Tibial nerve (tissue), 4 donors: ENCODE data around the gene SCTR. TPM values are rescaled to one million over a fixed set of nuclear protein-coding genes. Genes with fewer than 3 reads are reported as not detected.

Source experiments
- DNase-seq, 2 donors: peaks; one replicate each; pipeline ENCODE4 v3.0.0-alpha.2; 2019; ENCODE audit warnings: low spot score in 2 of 2
- H3K27ac ChIP-seq, 4 donors: fragments of 200-600 bp; sonication (generic) in 3 of 4; one replicate each; pipeline ENCODE4 v1.5.1; 2017 to 2019; ENCODE audit warnings: mild to moderate bottlenecking in 1 of 4
- H3K27me3 ChIP-seq, 2 donors: fragments of 200-600 bp; sonication (generic) in 1 of 2; one replicate each; pipeline versions ENCODE4 v1.5.1 to v1.6.0; 2017 to 2019
- H3K36me3 ChIP-seq, 3 donors: fragments of 200-600 bp; sonication (generic); one replicate each; pipeline ENCODE4 v1.5.1; 2018 to 2019
- H3K4me1 ChIP-seq, 4 donors: fragments of 200-600 bp; sonication (generic) in 3 of 4; one replicate each; pipeline ENCODE4 v1.5.1; 2017 to 2019
- H3K4me3 ChIP-seq, 4 donors: fragments of 200-600 bp; sonication (generic) in 3 of 4; one replicate each; pipeline ENCODE4 v1.5.1; 2017 to 2019; ENCODE audit warnings: mild to moderate bottlenecking in 1 of 4, moderate library complexity in 1 of 4
- H3K9me3 ChIP-seq, 4 donors: fragments of 200-600 bp; sonication (generic) in 3 of 4; one replicate each; pipeline ENCODE4 v1.5.1; 2017 to 2019
- EP300 ChIP-seq, 2 donors: sonication (generic); formaldehyde crosslinking; IDR thresholded peaks; one replicate each; pipeline ENCODE4 v1.6.1; 2017; ENCODE audit warnings: antibody characterized with exemption in 2 of 2, mild to moderate bottlenecking in 1 of 2
- POLR2A ChIP-seq, 2 donors: fragments of 450-650 bp; IDR thresholded peaks; one replicate each; pipeline ENCODE4 v1.6.1; 2017; ENCODE audit warnings: antibody characterized with exemption in 2 of 2, mild to moderate bottlenecking in 2 of 2, moderate library complexity in 2 of 2
- WGBS, 2 donors: methylation state at CpG; one replicate each; pipeline ENCODE4 v1.1.5; 2018; 5-methylcytosine and 5-hydroxymethylcytosine counted together
- total RNA-seq, 4 donors: library from RNA; depleted of rRNA; stranded (reverse); fragments of >200 nt; gene quantifications; one replicate each; pipeline ENCODE4 v1.1.0, GENCODE V29; 2016
- TF ChIP-seq, protein P1 (sequence below), 5 experiments: fragments of 200-600 bp in 3 of 5; fragments of 450-650 bp in 2 of 5; sonication (generic) in 3 of 5; IDR thresholded peaks; one replicate each; pipeline ENCODE4 v1.5.1; 2016 to 2019; ENCODE audit warnings: antibody characterized with exemption in 5 of 5, mild to moderate bottlenecking in 3 of 5, moderate library complexity in 2 of 5

SCTR gene
- total RNA-seq, 4 donors from 2014 or later = not detected

DNA sequence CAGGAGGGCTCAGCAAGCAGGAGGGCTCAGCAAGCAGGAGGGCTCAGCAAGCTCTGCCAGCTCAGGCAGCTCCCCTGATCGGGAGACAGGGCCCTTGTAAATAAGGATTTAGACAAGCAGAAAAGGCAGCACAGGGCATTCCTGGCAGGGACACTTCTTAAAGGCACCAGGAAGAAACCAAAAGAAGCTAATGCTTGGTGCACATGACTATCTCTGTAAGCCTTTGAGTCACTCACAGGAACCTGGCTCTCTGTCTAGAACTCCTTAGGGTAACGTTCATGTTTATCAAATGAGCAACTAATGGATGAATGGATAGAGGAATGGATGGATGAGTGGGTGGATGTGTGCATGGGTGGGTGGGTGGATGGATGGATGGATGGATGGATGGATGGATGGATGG is 64.2 kb downstream of the SCTR start:
- WGBS, 2 donors = 58 to 66% methylated on average over 2 of the region's 2 CpGs
- TF ChIP-seq EP300 (IDR thresholded peaks at IDR 0.05) = no peak
- TF ChIP-seq, protein P1, sequence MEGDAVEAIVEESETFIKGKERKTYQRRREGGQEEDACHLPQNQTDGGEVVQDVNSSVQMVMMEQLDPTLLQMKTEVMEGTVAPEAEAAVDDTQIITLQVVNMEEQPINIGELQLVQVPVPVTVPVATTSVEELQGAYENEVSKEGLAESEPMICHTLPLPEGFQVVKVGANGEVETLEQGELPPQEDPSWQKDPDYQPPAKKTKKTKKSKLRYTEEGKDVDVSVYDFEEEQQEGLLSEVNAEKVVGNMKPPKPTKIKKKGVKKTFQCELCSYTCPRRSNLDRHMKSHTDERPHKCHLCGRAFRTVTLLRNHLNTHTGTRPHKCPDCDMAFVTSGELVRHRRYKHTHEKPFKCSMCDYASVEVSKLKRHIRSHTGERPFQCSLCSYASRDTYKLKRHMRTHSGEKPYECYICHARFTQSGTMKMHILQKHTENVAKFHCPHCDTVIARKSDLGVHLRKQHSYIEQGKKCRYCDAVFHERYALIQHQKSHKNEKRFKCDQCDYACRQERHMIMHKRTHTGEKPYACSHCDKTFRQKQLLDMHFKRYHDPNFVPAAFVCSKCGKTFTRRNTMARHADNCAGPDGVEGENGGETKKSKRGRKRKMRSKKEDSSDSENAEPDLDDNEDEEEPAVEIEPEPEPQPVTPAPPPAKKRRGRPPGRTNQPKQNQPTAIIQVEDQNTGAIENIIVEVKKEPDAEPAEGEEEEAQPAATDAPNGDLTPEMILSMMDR (IDR thresholded peaks at IDR 0.05) = no peak
- no peak for TF ChIP-seq POLR2A (IDR thresholded peaks at IDR 0.05)
- Histone ChIP-seq H3K4me3 (no peak overlapping the region), H3K36me3 (no peaks in the 10 kb centered on the region), H3K27ac (no peak overlapping the region), H3K4me1 (no peaks in the 10 kb centered on the region), H3K27me3 (peaks cover 0 to 11% of the 10 kb centered on the region in 2 donors), H3K9me3 (peaks cover 0 to 12% (median 0%) of the 10 kb centered on the region in 4 donors)
- DNase-seq = no peak

- no peak for DNase-seq
- no peak overlapping the region for H3K27ac ChIP-seq
- H3K4me3 ChIP-seq = no peak overlapping the region
- TF ChIP-seq POLR2A (IDR thresholded peaks at IDR 0.05) (no peak), EP300 (IDR thresholded peaks at IDR 0.05) (no peak)
- TF ChIP-seq, protein P1 (IDR thresholded peaks at IDR 0.05) = no peak
- no peaks in the 10 kb centered on the region for H3K36me3 ChIP-seq
- H3K9me3 ChIP-seq = peaks cover 0 to 12% (median 0%) of the 10 kb centered on the region in 4 donors
- H3K4me1 ChIP-seq = no peaks in the 10 kb centered on the region
- WGBS, 2 donors = 20 to 22% methylated on average over 13 of the region's 13 CpGs
- peaks cover 0 to 32% of the 10 kb centered on the region in 2 donors for H3K27me3 ChIP-seq
Measured at GRCh38 chr2:119455066-119455718, 69.1 kb downstream of the SCTR start.

DNA sequence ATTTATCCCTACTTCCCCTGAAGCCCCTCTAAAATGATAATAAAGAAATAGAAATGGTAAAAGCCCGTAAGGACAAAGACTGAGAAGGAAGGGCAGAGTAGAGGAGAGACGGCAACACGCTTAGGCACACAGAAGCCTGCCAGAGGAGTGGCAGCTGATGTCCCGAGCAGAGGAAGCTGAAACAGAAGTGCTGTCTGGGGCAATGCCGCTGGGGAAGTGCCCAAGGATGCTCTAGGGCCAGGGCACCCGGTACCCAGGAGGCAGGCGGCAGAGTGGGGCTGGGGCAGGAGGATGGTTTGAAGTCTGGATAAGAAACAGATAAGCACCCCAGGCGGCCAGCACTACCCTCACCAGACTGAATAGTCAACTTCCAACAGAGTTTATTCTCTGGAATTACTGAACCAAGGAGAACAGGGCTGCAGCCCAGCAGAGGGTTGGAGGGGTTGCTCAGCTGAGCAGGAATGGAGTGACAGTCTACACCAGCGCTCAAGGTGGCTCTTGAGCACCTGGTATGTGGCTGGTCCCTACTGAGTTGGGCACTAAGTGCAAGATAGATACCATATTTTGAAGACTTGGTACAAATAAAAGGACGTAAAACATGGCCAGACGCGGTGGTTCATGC is 70.2 kb downstream of the SCTR start:
- Histone ChIP-seq H3K9me3 (peaks cover 0 to 12% (median 0%) of the 10 kb centered on the region in 4 donors), H3K4me1 (no peaks in the 10 kb centered on the region), H3K27me3 (peaks cover 0 to 37% of the 10 kb centered on the region in 2 donors), H3K36me3 (no peaks in the 10 kb centered on the region), H3K4me3 (no peak overlapping the region), H3K27ac (no peak overlapping the region)
- DNase-seq = no peak
- WGBS, 2 donors = 74 to 79% methylated on average over 12 of the region's 12 CpGs
- TF ChIP-seq, protein P1 (IDR thresholded peaks at IDR 0.05) = no peak
- TF ChIP-seq EP300 (IDR thresholded peaks at IDR 0.05) (no peak), POLR2A (IDR thresholded peaks at IDR 0.05) (no peak)

- peaks cover 0 to 10% (median 0%) of the 10 kb centered on the region in 4 donors for H3K9me3 ChIP-seq
- no peaks in the 10 kb centered on the region for H3K36me3 ChIP-seq
- no peak overlapping the region for H3K4me3 ChIP-seq
- DNase-seq = no peak
- no peaks in the 10 kb centered on the region for H3K4me1 ChIP-seq
- 82 to 88% methylated on average over 8 to 9 of the region's 9 CpGs for WGBS, 2 donors
- H3K27me3 ChIP-seq = peaks cover 0 to 44% of the 10 kb centered on the region in 2 donors
- TF ChIP-seq, protein P1 (IDR thresholded peaks at IDR 0.05) = no peak
- TF ChIP-seq POLR2A (IDR thresholded peaks at IDR 0.05) (no peak), EP300 (IDR thresholded peaks at IDR 0.05) (no peak)
- no peak overlapping the region for H3K27ac ChIP-seq
Measured at GRCh38 chr2:119451336-119452050, 72.8 kb downstream of the SCTR start.

DNA sequence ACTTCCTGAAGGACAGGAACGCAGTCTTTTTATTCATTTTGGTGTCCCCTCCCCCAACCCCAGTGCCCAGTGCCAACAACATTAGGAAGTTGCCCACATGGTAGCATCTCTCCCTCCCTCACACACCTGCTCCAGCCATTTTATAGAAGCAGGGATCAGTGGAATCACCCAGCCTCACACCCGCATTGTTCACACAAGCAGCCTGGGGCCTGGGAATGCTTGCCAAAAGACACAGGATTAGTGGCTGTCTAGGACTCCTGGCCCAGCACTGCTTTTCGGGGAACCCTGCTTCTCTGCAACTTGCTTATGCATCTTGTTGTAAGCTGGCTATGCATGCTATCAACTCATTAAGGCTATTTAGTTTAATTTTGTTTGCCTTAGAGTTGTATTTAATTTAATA is 74.8 kb downstream of the SCTR start:
- no peak for DNase-seq
- no peak overlapping the region for H3K4me3 ChIP-seq
- TF ChIP-seq POLR2A (IDR thresholded peaks at IDR 0.05) (no peak), EP300 (IDR thresholded peaks at IDR 0.05) (no peak)
- TF ChIP-seq, protein P1 (IDR thresholded peaks at IDR 0.05) = no peak
- no peak overlapping the region for H3K27ac ChIP-seq
- no peaks in the 10 kb centered on the region for H3K9me3 ChIP-seq
- H3K36me3 ChIP-seq = no peaks in the 10 kb centered on the region
- H3K4me1 ChIP-seq = no peaks in the 10 kb centered on the region
- peaks cover 0 to 35% of the 10 kb centered on the region in 2 donors for H3K27me3 ChIP-seq
- WGBS, 2 donors = 72 to 78% methylated on average over 3 of the region's 3 CpGs
